Ishikawa (cell line): ENCODE data around the gene SHC1.

Experiments
- CEBPB ChIP-seq: IDR thresholded peaks from 2 replicates; pipeline ENCODE4 v1.6.1; 2012
- CREB1 ChIP-seq: IDR thresholded peaks from 2 replicates; pipeline ENCODE4 v1.6.1; 2012; ENCODE audit warnings: low read depth
- EGR1 ChIP-seq: IDR thresholded peaks from 2 replicates; pipeline ENCODE4 v1.6.1; 2012
- EP300 ChIP-seq: IDR thresholded peaks from 2 replicates; pipeline ENCODE4 v1.6.1; 2012; ENCODE audit warnings: borderline replicate concordance
- FOXM1 ChIP-seq: IDR thresholded peaks from 2 replicates; pipeline ENCODE4 v1.6.1; 2012; ENCODE audit warnings: low read depth, borderline replicate concordance
- NFIC ChIP-seq: IDR thresholded peaks from 2 replicates; pipeline ENCODE4 v1.6.1; 2012
- RAD21 ChIP-seq: IDR thresholded peaks from 2 replicates; pipeline ENCODE4 v1.6.1; 2012; ENCODE audit warnings: low read depth
- REST ChIP-seq: IDR thresholded peaks from 2 replicates; pipeline ENCODE4 v1.6.1; 2012; ENCODE audit warnings: low read depth, mild to moderate bottlenecking
- TAF1 ChIP-seq: IDR thresholded peaks from 2 replicates; pipeline ENCODE4 v1.6.1; 2012; ENCODE audit warnings: low read depth, mild to moderate bottlenecking
- TCF12 ChIP-seq: IDR thresholded peaks from 2 replicates; pipeline ENCODE4 v1.6.1; 2012; ENCODE audit warnings: low read depth
- TEAD4 ChIP-seq: IDR thresholded peaks from 2 replicates; pipeline ENCODE4 v1.6.1; 2012
- YY1 ChIP-seq: IDR thresholded peaks from 2 replicates; pipeline ENCODE4 v1.6.1; 2012; ENCODE audit warnings: low read depth
- ZBTB7A ChIP-seq: IDR thresholded peaks from 2 replicates; pipeline ENCODE4 v1.6.1; 2012; ENCODE audit warnings: low read depth
- TF ChIP-seq, protein P1 (sequence below): IDR thresholded peaks from 2 replicates; pipeline ENCODE4 v1.6.1; 2012
- TF ChIP-seq, protein P2 (sequence below): IDR thresholded peaks from 2 replicates; pipeline ENCODE4 v1.6.1; 2012

SHC1 gene

DNA sequence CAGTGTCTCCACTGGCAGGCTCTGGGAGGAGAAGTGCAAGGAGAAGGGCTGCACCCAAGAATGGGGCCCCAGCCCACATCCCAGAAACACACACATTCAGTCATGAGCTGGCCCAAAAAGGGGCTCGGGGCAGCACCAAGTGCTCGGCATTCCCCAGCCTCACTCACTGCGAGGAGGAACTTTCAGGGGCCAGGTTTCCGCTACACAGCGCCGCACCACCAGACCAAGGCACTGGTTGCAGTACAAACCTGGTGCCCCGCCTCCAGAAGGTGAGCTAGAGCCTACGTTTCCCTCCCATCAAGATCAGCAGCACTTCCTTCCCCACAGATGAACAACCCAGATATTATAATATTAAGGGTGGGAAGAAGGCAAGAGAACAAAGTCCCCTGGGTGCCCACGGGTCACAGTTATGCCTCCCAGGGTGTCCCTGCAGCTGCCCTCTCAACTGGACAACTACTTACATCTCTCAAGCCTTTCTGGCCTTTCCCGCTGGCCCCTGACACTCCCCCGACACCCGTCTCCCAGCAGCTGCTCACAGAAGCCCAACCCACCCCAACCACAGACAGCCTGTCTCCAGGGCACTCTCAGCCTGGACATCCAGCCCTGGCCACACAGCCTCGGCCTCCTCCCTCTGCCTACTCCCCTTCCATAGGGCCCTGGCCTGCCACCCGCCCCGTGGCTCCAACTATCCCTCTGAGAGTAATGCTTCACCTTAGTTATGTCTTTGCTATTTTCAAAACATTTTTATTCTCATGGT is 18.5 kb downstream of the SHC1 start:
- TF ChIP-seq ZBTB7A, result no peak
- no peak for TF ChIP-seq REST
- TF ChIP-seq TEAD4, result no peak
- no peak for TF ChIP-seq EGR1

GRCh38 chr1:154948079-154948478 is 22.5 kb downstream of the SHC1 start:
- TF ChIP-seq TAF1, result no peak
- TF ChIP-seq, protein P1, sequence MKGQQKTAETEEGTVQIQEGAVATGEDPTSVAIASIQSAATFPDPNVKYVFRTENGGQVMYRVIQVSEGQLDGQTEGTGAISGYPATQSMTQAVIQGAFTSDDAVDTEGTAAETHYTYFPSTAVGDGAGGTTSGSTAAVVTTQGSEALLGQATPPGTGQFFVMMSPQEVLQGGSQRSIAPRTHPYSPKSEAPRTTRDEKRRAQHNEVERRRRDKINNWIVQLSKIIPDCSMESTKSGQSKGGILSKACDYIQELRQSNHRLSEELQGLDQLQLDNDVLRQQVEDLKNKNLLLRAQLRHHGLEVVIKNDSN, result no peak
- TF ChIP-seq TEAD4, result no peak
- TF ChIP-seq FOXM1, result no peak
- TF ChIP-seq REST, result no peak
- no peak for TF ChIP-seq TCF12
- TF ChIP-seq, protein P2, sequence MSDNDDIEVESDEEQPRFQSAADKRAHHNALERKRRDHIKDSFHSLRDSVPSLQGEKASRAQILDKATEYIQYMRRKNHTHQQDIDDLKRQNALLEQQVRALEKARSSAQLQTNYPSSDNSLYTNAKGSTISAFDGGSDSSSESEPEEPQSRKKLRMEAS, result no peak
- no peak for TF ChIP-seq CREB1
- TF ChIP-seq RAD21, result no peak
- no peak for TF ChIP-seq ZBTB7A
- no peak for TF ChIP-seq EGR1
- no peak for TF ChIP-seq CEBPB
- no peak for TF ChIP-seq EP300
- no peak for TF ChIP-seq YY1

DNA sequence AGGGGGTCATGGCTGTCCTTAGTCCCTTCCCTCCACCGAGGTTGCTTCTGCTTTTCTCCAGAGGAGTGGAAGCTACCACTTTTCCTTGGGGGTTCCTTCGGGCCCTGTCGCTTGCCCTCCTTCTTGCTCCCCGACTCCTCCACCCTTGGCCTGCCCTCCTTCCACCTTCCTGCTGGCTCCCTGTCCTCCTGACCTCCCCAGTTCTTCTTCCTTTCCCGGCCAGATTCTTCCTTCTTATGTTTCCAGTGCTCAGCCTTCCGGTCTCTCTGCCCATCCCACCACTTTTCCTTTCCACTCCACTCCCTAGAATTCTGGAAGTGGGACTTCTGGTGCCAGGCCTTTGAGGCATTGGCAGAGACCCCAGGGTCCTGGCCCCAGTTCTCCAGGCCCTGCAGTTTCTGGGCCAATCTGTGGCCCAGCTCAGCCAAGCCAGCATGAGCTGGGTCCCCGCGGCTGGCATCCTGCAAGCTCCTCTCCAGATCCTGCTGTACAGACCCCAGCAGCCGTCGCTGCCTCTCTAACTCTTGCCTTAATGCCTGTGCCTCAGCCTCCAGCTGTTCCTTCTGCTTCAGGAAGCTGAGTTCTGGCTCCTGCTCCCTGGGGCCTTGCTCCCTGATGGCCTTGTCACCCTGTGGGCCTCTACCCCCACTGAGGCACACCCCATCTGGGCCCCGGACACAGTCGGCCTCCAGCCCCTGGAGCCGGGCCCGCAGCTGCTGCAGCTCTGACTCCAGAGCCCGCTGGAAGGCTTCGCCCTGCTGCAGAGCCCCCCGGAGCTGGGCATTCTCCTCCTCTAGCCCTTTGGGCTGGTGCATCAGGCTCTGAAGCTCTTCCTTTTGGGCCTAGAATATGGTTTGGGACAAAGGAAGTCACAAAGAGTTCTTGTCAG is 24.3 kb downstream of the SHC1 start:
- TF ChIP-seq CREB1, result no peak

DNA sequence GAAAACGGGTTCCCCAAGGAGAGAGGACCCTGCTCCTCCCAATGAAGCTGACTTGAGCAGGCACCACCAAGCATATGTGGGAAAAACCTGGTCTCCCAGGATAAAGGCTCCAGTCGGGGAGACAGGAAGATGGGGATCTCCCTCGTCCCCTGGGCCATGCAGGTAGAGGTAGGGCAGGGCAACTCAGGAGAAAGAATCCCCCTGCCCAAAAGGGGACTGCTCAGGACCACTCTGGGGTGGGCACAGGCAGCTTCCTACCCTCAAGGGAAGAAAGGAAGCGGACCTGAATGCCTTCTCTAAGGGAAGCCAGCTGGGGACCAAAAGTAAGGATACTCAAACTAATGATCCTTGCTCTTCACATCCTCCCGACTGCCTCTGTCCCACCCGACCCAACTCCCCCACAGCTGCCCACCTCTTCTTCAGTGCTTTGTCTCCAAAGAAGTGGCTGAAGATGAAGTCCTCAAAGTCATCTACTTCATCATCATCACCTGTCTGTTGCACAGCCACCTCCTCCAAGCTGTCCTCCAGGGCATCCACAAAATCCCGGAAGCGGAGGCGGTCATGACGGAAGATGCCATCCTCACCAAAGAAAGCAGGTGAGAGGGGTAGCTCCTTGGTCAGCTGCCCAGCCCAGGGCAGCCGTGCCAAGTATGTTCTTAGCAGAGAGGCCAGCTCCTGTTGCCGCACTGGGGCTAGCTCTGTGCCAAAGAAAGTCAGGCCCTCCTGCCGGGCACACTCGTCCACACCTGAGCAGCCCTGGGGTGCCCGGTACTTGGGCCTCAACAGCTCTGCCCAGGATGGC is 25.2 kb downstream of the SHC1 start:
- TF ChIP-seq, protein P2, result no peak
- TF ChIP-seq TCF12 (no peak), TEAD4 (no peak), CEBPB (no peak), REST (no peak), CREB1 (no peak), TAF1 (no peak), RAD21 (no peak), YY1 (no peak), EP300 (no peak), ZBTB7A (no peak), NFIC (no peak), EGR1 (no peak)
